ENCODE measurements around the gene NDFIP2. TPM values are rescaled to one million over a fixed set of nuclear protein-coding genes. Genes with fewer than 3 reads are reported as not detected.

NDFIP2 gene
- total RNA-seq, 1 donor from 2014 or later = 34.1 TPM

GRCh38 chr13:79447141-79447540, 33.8 kb upstream of the NDFIP2 start:
- DNase-seq (no peak), ATAC-seq (no peak)
- Histone ChIP-seq H3K27me3 (no peaks in the 10 kb centered on the region), H3K4me3 (no peak overlapping the region), H3K27ac (no peak overlapping the region), H3K36me3 (no peaks in the 10 kb centered on the region), H3K9me3 (no peaks in the 10 kb centered on the region), H3K4me1 (no peaks in the 10 kb centered on the region)
- intact Hi-C loops (cut with DNase I) = no loop called here
- TF ChIP-seq CTCF (IDR thresholded peaks at IDR 0.05) = no peak

GRCh38 chr13:79447741-79448140, 33.2 kb upstream of the NDFIP2 start:
- intact Hi-C loops (cut with DNase I) = no loop called here
- no peaks in the 10 kb centered on the region for H3K4me1 ChIP-seq
- H3K9me3 ChIP-seq = no peaks in the 10 kb centered on the region
- no peaks in the 10 kb centered on the region for H3K27me3 ChIP-seq
- H3K27ac ChIP-seq = no peak overlapping the region
- H3K36me3 ChIP-seq = no peaks in the 10 kb centered on the region
- DNase-seq (no peak), ATAC-seq (no peak)
- TF ChIP-seq CTCF (IDR thresholded peaks at IDR 0.05) = no peak
- no peak overlapping the region for H3K4me3 ChIP-seq

DNA sequence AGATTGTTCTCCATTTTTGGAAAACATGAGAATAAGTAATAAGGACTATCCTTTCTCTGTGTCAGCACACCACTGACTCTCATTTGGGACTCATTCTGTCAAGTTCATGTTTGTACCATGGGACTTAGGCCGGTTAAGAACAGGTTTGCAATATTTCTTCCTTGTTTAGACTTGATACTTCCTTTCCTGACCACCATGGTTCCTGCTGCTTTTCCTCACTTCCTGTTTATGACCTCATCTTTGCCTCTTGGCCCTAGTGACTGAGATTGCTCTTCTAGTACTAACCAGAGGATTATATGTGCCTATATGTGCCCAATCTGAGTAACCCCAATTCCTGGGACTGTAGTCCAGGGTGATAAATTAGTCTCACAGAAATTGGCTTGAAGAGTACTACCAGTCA, 32.5 kb upstream of the NDFIP2 start:
- Histone ChIP-seq H3K4me3 (no peak overlapping the region), H3K9me3 (no peaks in the 10 kb centered on the region), H3K36me3 (no peaks in the 10 kb centered on the region), H3K4me1 (no peaks in the 10 kb centered on the region), H3K27me3 (no peaks in the 10 kb centered on the region), H3K27ac (no peak overlapping the region)
- no peak for TF ChIP-seq CTCF (IDR thresholded peaks at IDR 0.05)
- no peak for DNase-seq
- peak; percentile 21 for ATAC-seq
- intact Hi-C loops (cut with DNase I) = no loop called here

GRCh38 chr13:79450110-79450509, 30.8 kb upstream of the NDFIP2 start:
- Histone ChIP-seq H3K27me3 (no peaks in the 10 kb centered on the region), H3K4me3 (no peak overlapping the region), H3K4me1 (no peaks in the 10 kb centered on the region), H3K27ac (no peak overlapping the region), H3K9me3 (no peaks in the 10 kb centered on the region), H3K36me3 (no peaks in the 10 kb centered on the region)
- TF ChIP-seq CTCF (IDR thresholded peaks at IDR 0.05) = no peak
- ATAC-seq = no peak
- DNase-seq = no peak
- intact Hi-C loops (cut with DNase I) = no loop called here

- no peaks in the 10 kb centered on the region for H3K36me3 ChIP-seq
- no peaks in the 10 kb centered on the region for H3K9me3 ChIP-seq
- TF ChIP-seq CTCF (IDR thresholded peaks at IDR 0.05) = no peak
- ATAC-seq = peak; percentile 83
- DNase-seq = no peak
- no peaks in the 10 kb centered on the region for H3K4me1 ChIP-seq
- intact Hi-C loops (cut with DNase I) = no loop called here
- H3K4me3 ChIP-seq = no peak overlapping the region
- no peak overlapping the region for H3K27ac ChIP-seq
- no peaks in the 10 kb centered on the region for H3K27me3 ChIP-seq
Measured at GRCh38 chr13:79451500-79451962, 29.4 kb upstream of the NDFIP2 start.

GRCh38 chr13:79452239-79452913, 28.6 kb upstream of the NDFIP2 start:
- DNase-seq (no peak), ATAC-seq (no peak)
- intact Hi-C loops (cut with DNase I) = no loop called here

More at GRCh38 chr13:79452239-79452913, 28.6 kb upstream of the NDFIP2 start:
- Histone ChIP-seq H3K27ac (no peak overlapping the region), H3K27me3 (no peaks in the 10 kb centered on the region), H3K9me3 (no peaks in the 10 kb centered on the region), H3K36me3 (no peaks in the 10 kb centered on the region), H3K4me3 (no peak overlapping the region), H3K4me1 (no peaks in the 10 kb centered on the region)
- TF ChIP-seq CTCF (IDR thresholded peaks at IDR 0.05) = no peak

All from upper lobe of right lung (tissue), 1 donor.